ENCODE measurements around the gene NEO1. TPM values are rescaled to one million over a fixed set of nuclear protein-coding genes. Genes with fewer than 3 reads are reported as not detected.

The NEO1 gene
- total RNA-seq, 1 experiment from 2014 or later, result 12.4 TPM

DNA sequence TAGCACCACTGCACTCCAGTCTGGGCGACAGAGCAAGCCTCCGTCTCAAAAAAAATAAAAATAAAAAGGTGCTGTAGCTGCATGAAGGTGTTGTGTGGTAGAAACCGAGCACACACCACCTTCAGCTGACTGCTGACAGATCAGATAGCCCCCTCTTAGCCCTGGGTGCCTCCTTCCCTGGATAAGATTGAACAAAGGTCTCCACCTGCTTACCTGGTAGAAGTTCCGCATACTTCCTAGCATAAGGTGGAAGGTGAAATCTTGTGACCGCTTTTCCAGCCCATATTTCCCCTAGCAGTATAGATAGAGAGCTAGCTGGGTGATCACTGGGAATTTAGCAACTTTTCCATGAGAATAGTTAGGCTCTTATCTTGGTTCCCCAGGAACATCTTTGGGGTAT is 18.7 kb upstream of the NEO1 start:
- H3K27me3 ChIP-seq (replicated peaks; ENCODE audit: control insufficient read depth, insufficient read depth, low read length), result no peaks in the 10 kb centered on the region
- CTCF ChIA-PET, result interaction anchor here (0.6 kb wide), 1 partner anchor 48 kb away, joined by 3 read pairs; no protein-coding TSS in a partner anchor
- H3K36me3 Mint-ChIP-seq (ENCODE audit: insufficient read depth, unreplicated experiment), result no peaks in the 10 kb centered on the region

DNA sequence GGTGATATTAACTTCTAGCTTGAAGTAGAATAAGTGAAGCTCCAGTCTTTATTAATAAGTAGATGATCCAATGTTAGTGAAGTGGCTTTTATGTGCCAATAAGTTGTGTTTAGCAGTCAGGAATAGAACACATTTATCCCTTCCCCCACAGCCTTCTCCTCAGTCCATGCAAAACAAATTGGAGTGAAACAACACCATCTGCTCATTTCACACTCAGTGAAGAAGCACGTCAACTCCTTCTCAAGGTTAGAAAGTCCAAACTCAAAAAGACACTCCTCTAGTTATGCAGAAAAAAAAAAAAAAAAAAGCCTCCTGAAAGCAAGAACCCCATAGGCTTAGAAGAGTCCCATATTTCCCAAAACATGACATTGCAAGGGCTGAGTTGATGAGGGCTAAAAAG is 18.0 kb upstream of the NEO1 start:
- no TSS peak for BruUV-seq (replicated peaks)
- Mint-ChIP-seq H3K27ac (ENCODE audit: unreplicated experiment) (no peak overlapping the region), H3K36me3 (ENCODE audit: insufficient read depth, unreplicated experiment) (no peaks in the 10 kb centered on the region), H3K27me3 (ENCODE audit: insufficient read depth, unreplicated experiment) (peaks cover 16% of the 10 kb centered on the region), H3K9me3 (ENCODE audit: unreplicated experiment) (no peaks in the 10 kb centered on the region), H3K4me1 (ENCODE audit: low read depth, unreplicated experiment) (no peaks in the 10 kb centered on the region), H3K4me3 (ENCODE audit: unreplicated experiment) (no peak overlapping the region)
- Histone ChIP-seq H3K36me3 (ENCODE audit: control insufficient read depth, insufficient read depth, low read length) (no peaks in the 10 kb centered on the region), H3K27me3 (replicated peaks; ENCODE audit: control insufficient read depth, insufficient read depth, low read length) (no peaks in the 10 kb centered on the region), H3K4me1 (no peaks in the 10 kb centered on the region), H3K4me3 (ENCODE audit: low read depth, low read length) (no peak overlapping the region), H3K9me3 (no peaks in the 10 kb centered on the region)
- intact Hi-C loops (cut with micrococcal nuclease; ENCODE audit: unreplicated experiment), result no loop called here
- TF ChIP-seq, protein P1, sequence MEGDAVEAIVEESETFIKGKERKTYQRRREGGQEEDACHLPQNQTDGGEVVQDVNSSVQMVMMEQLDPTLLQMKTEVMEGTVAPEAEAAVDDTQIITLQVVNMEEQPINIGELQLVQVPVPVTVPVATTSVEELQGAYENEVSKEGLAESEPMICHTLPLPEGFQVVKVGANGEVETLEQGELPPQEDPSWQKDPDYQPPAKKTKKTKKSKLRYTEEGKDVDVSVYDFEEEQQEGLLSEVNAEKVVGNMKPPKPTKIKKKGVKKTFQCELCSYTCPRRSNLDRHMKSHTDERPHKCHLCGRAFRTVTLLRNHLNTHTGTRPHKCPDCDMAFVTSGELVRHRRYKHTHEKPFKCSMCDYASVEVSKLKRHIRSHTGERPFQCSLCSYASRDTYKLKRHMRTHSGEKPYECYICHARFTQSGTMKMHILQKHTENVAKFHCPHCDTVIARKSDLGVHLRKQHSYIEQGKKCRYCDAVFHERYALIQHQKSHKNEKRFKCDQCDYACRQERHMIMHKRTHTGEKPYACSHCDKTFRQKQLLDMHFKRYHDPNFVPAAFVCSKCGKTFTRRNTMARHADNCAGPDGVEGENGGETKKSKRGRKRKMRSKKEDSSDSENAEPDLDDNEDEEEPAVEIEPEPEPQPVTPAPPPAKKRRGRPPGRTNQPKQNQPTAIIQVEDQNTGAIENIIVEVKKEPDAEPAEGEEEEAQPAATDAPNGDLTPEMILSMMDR (IDR thresholded peaks at IDR 0.05; ENCODE audit: insufficient read depth in 1 of 2, low read depth in 1 of 2, low read length in 1 of 2, severe bottlenecking in 1 of 2, unreplicated experiment in 1 of 2), result no peak
- POLR2A ChIA-PET, result no interaction called here
- CTCF ChIA-PET, result interaction anchor here (0.6 kb wide), 1 partner anchor 47 kb away, joined by 3 read pairs; no protein-coding TSS in a partner anchor
- no peak for DNase-seq

More for the DNA sequence above, 18.7 kb upstream of the NEO1 start:
- POLR2A ChIA-PET, result no interaction called here
- H3K36me3 ChIP-seq (ENCODE audit: control insufficient read depth, insufficient read depth, low read length), result no peaks in the 10 kb centered on the region
- peaks cover 12% of the 10 kb centered on the region for H3K27me3 Mint-ChIP-seq (ENCODE audit: insufficient read depth, unreplicated experiment)
- no peaks in the 10 kb centered on the region for H3K4me1 ChIP-seq
- BruUV-seq (replicated peaks), result no TSS peak
- intact Hi-C loops (cut with micrococcal nuclease; ENCODE audit: unreplicated experiment), result no loop called here
- no peaks in the 10 kb centered on the region for H3K4me1 Mint-ChIP-seq (ENCODE audit: low read depth, unreplicated experiment)
- no peaks in the 10 kb centered on the region for H3K9me3 ChIP-seq
- no peak overlapping the region for H3K4me3 ChIP-seq (ENCODE audit: low read depth, low read length)
- H3K4me3 Mint-ChIP-seq (ENCODE audit: unreplicated experiment), result no peak overlapping the region
- TF ChIP-seq, protein P1 (IDR thresholded peaks at IDR 0.05; ENCODE audit: insufficient read depth in 1 of 2, low read depth in 1 of 2, low read length in 1 of 2, severe bottlenecking in 1 of 2, unreplicated experiment in 1 of 2), result no peak
- no peaks in the 10 kb centered on the region for H3K9me3 Mint-ChIP-seq (ENCODE audit: unreplicated experiment)
- no peak for DNase-seq
- no peak overlapping the region for H3K27ac Mint-ChIP-seq (ENCODE audit: unreplicated experiment)

DNA sequence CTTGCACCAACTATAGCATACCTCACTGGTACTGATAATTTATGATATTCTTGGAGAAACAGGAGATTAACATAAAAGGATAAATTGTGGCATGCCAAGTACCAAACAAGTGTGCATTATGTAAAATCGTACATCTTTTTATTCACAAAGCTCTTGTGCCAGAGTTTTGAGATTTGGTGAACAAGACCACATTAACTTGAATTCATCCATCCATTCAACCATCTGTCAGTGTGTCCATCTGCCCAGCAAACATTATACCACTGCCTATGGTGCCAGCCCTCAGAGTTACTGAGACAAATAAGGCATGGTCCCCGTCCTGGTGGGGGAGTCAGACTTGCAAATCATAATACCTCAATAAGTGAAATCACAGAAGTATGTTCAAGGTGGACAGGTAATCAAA is 17.0 kb upstream of the NEO1 start:
- Histone ChIP-seq H3K9me3 (no peaks in the 10 kb centered on the region), H3K27me3 (replicated peaks; ENCODE audit: control insufficient read depth, insufficient read depth, low read length) (no peaks in the 10 kb centered on the region), H3K36me3 (ENCODE audit: control insufficient read depth, insufficient read depth, low read length) (no peaks in the 10 kb centered on the region), H3K4me1 (no peaks in the 10 kb centered on the region), H3K4me3 (ENCODE audit: low read depth, low read length) (no peak overlapping the region)
- TF ChIP-seq, protein P1 (IDR thresholded peaks at IDR 0.05; ENCODE audit: insufficient read depth in 1 of 2, low read depth in 1 of 2, low read length in 1 of 2, severe bottlenecking in 1 of 2, unreplicated experiment in 1 of 2), result no peak
- ChIA-PET CTCF (no interaction called here), POLR2A (no interaction called here)
- Mint-ChIP-seq H3K36me3 (ENCODE audit: insufficient read depth, unreplicated experiment) (no peaks in the 10 kb centered on the region), H3K9me3 (ENCODE audit: unreplicated experiment) (no peaks in the 10 kb centered on the region), H3K27ac (ENCODE audit: unreplicated experiment) (no peak overlapping the region), H3K4me1 (ENCODE audit: low read depth, unreplicated experiment) (no peaks in the 10 kb centered on the region), H3K4me3 (ENCODE audit: unreplicated experiment) (no peak overlapping the region), H3K27me3 (ENCODE audit: insufficient read depth, unreplicated experiment) (peaks cover 16% of the 10 kb centered on the region)
- DNase-seq, result no peak
- BruUV-seq (replicated peaks), result no TSS peak
- intact Hi-C loops (cut with micrococcal nuclease; ENCODE audit: unreplicated experiment), result no loop called here
